GM18508 (cell line): ENCODE measurements around the gene NELFB.

Experiments used
- ATAC-seq: cut with Tn5 transposase; IDR thresholded peaks from one replicate; pipeline ENCODE4 v1.9.1; 2021; ENCODE audit warnings: moderate number of reproducible peaks; ENCODE audit not compliant: insufficient read depth, unreplicated experiment

The NELFB gene

DNA sequence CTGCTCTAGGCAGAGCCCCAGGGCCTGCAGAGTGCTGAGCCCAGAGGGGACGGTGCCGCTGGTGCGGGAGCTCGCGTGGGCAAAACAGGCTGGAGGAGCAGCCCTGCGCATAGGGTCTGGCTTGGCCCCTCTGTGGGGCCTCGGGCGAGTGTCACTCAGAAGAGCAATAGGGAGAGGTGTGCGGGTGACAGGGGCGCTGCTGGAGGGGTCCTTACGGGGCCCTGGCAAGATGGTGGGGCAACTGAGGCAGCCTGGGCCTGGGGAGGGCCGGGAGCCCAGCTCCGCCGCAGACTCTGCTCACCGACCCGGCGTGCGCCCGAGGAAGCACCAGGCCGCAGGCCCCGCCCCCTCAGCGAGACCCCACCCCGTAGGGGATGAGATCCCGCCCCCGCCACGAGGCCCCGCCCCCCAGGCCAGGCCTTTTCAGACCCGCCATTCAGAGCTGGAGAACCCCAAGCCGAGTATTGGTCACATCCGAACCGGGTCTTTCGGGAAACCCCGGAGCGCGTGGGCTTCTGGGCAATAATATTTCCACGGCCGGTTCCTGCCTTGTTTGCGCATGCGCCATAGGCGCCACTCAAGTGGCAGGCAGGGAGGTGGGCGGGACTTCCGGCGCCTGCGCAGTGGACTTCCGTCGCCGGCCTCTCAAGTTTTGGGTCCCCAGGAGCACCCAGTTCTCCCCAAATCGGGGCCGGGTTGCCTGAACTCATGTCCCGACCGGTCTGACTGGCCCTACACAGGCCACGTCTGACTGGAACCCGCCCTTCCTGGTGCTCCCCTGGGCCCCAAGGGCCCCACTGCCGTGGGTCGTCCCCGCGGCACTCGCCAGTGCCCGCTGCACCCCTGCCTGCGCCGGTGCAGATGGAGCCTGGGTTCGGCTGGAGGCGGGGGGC lies 31.8 kb upstream of the NELFB start:
- ATAC-seq, result peak; percentile 42

DNA sequence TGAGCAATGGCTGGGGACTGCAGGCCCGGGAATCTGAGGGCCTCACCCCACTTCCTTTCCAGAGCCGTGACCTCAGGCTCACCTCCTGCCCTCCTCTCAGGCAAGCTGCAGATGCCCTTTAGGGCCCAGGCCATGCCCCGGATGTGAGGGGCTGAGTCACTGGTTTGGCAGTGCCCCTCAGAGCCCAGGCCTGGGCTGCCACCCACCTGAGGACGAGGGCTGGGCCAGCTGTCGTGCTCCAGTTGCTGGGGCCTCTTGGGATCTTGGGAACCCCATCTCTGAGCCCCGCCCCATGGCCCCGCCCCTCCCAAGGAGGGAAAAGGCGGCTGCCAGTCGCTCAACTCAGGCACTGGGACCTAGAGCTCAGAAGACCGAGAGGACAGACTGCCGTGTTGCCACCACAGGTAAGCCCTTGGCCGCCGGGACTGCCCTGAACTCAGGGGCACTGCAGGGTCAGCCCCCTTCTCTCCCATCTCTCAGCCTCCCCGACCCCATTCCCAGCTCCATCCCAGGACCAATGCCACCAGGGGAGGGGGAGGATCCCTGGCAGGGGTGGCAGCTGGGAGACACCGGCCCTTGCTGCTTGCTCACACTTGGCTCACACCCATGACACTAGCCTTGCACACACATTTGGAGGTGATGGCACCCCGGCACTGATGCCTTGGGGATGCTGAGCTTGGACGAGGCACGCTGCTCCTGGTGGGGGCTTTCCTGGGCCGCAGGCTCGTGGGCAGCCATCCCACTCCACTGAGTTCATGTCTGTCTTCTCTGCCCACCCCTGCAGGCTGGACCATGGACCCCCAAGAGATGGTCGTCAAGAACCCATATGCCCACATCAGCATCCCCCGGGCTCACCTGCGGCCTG lies 30.1 kb upstream of the NELFB start, which contains the start of gene CYSRT1:
Gene CYSRT1, plus strand, starts transcription at position 345 of the 865 bp plus-strand sequence. Its CDS starts 448 bp downstream, at position 793.
- ATAC-seq, result no peak

DNA sequence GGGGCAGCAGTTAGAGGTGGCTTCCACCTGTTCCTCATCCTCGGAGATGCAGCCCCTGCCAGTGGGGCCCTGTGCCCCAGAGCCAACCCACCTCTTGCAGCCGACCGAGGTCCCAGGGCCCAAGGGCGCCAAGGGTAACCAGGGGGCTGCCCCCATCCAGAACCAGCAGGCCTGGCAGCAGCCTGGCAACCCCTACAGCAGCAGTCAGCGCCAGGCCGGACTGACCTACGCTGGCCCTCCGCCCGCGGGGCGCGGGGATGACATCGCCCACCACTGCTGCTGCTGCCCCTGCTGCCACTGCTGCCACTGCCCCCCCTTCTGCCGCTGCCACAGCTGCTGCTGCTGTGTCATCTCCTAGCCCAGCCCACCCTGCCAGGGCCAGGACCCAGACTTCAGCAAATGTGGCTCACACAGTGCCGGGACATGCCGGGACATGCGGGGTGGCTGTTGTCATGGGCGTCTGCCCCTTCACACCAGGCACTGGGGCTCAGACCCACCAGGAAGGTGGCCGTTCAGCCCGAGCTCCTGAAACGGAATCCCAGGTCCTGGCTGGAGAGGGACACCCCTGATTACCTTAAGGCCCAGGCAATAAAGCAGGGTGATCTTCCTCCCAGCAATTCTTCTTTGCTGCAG lies 29.3 kb upstream of the NELFB start:
- ATAC-seq, result no peak

DNA sequence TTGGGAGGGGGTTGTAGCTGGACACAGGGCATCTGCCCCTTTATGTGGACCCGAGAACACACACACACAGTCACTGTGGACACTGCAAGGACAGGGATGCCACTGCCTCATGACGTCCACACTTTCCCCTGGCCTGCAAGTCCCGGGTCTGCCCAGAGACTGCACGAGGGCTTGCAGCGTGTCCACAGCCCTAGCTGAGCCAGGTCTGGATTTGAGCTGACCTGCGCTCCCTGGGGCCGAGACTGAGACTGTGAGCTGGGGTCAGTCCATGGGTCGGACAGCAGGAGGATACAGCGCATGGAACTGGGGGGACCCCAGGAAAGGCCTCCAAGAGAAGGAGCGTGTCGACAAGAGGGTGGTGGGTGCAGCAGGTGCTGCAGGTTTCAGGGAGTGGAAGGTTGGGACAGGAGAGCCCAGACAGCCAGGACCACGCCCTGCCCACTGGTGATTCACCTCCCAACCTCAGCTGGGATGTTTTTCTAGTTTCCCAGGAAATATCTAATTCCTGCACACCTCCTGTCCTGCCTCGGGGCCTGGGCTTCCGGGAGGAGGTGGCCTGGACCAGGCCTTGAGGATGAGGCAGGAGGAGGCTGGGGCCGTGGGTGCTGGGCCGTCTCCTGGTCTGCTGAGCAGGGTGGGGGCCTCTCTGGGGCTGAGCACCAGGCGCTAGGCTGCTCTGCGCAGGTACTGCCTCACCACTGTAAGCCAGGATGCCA lies 28.6 kb upstream of the NELFB start:
- no peak for ATAC-seq

DNA sequence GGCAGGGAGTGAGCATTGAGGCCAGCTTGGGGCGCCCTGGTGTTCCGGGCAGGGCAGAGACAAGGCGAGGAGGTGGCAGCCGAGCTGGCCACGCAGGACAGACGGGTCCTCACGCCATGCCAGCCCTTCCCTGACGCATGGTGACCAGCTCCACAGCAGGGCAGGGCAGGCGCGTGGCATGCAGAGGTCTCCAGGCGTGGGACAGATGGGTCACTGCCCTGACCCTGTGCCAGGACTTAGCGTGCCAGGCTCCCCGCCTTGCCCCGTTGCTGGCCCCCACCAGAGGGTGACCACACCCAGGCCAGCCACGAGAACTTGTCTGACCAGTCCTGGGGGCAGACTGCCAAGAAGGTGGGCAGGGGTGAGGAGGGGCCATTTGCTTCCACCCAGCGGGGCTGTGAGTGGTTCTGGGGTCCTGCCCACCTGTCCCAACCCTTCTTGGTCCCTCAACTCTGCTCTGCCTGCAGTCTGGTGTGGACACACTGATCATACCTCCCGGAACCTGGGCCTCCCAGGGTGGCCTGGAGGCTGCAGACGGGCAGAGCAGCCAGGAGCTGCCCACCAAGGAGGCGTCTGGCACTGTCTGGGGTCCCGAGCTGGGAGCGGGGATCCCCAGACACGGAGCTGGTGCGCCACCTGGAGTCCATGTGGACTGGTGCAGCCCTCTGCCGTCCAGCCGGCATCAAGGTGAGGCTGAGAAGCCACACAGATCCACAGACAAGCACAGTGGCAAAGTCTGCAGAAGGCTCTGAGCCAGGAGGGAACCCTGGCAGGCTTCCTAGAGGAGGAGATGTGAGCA lies 27.9 kb upstream of the NELFB start, which contains the start of gene RNF224:
Gene RNF224, plus strand, starts transcription at position 449 of the 799 bp plus-strand sequence. CDS start 834 bp downstream, outside the sequence.
- no peak for ATAC-seq

DNA sequence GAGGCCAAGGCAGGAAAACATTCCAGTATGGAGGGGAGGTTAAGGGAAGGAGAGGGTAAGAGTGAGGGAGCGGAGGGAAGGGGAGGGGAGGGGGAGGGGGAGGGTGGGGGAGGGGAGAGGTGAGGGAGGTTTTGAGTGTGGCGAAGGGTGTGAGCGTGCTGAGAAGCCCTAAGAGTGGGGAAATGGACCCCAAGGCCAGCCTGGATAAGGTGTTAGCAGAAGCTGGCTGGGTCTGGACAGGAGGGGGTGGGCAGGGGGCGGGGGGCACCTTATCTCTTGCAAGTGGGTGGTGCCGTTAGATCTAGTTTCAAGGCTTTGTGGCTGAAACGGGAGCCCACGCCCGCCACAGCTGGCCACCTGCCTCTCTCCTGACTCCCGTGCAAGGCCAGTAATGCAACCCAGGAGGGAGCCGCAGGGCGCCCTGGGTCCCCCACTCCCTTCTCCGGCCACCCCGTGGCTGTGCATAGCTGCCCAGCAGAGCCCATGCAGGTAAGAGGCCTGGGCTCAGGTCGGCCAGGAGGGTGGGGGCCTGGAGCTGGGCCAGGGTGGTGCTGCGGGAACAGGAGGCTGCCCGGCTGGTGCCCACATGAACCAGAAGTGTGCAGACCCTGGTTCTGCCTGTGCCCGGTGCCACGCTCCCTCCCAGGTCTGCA lies 27.1 kb upstream of the NELFB start:
- no peak for ATAC-seq

DNA sequence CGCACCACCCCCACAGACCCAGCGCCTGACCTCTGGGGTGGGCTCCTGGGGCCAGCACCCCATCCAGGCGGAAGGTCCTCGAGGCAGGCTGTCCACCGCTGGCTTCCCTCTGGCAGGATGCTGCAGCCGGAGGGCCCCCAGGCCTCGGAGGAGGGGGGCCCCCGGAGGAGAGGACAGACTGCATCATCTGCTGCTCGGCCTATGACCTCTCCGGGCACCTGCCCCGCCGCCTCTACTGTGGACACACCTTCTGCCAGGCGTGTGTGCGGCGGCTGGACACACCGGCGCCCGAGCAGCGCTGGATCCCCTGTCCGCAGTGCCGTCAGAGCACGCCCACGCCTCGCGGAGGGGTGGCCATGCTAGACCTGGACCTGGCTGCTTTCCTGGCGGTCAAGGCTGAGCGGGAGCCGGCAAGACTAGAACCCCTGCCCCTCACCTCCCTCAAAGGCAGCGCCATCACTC lies 26.6 kb upstream of the NELFB start:
- ATAC-seq, result no peak

DNA sequence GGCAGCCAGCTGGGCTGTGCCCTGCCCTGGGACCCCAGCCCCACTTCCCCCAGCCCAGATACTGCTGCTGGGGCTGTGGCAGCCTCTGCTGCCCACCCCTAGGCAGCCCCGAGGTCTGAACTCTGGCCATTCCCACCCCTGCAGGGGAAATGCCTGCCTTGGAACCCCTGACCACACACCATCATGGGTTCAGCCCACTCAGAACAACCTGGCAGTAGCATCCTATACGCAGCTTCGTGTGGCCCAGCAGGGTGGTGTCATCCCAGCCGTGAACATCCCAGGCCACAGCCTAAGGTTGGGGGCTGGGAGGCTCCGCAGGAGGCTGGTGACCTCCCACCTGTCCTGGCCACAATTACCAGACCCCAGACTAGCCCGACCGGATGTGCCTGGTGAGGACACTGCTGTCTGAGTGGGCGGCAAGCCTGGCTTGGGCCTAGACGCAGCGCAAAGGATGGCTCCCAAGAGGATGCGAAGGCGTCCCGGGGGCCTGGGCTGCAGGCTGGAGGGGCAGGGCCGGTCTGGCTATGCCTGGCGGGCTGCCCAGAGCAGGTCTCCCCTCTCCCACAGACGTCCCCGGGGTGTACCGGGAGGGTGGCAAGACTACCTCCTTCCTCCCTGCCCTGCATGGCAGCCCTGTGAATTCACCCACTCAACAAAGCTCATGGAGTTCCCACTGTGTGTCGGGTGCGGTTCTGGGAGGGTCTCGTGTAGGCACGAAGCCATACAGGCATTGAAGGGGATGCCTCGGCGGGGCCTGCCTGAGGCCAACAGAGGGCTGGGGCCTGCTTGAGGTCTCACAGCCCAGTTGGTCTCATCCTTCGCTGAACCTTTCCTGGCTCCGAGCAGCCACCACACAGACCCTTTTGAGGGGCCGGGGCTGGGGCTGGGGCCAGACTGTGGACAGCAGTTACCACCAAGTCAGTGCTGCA lies 25.9 kb upstream of the NELFB start:
- no peak for ATAC-seq

DNA sequence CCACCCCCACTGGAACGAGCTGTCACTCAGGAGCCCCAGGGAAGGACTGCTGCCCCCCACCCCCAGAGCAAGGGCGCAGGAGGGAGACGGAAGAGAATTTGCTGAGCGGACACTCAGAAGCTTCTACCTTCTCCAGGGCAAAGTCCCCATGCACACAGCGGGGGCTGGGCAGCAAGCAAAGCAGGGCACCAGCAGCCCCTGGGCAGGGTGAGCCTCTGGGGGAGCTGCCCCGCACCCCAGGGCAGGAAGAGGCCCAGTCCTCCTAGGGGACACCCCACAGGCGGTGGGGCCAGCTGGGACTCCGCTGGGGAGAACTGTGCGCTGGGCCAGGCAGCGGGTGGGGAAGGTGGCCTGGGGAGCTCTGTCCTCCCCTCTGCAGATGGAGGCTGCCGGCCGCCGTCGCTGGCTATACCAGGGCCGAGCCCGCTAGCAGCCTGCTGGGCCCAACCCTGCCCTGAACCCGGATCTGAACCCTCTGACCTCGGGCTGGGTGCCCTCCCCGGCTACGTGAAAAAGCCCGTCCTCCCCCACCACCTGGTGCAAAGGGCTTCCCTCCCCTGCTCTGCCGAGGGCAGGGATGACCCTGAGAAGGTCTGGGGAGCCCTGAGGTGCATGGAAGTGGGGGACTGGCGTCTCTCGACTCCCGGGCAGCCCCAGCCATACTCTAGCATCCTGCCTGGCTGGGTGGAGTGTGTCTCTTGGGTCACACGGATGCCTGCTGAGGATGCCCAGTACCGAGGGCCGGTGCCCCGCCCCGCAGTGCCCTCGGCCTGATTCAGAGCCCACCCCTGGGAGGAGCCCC lies 25.0 kb upstream of the NELFB start:
- ATAC-seq, result no peak

DNA sequence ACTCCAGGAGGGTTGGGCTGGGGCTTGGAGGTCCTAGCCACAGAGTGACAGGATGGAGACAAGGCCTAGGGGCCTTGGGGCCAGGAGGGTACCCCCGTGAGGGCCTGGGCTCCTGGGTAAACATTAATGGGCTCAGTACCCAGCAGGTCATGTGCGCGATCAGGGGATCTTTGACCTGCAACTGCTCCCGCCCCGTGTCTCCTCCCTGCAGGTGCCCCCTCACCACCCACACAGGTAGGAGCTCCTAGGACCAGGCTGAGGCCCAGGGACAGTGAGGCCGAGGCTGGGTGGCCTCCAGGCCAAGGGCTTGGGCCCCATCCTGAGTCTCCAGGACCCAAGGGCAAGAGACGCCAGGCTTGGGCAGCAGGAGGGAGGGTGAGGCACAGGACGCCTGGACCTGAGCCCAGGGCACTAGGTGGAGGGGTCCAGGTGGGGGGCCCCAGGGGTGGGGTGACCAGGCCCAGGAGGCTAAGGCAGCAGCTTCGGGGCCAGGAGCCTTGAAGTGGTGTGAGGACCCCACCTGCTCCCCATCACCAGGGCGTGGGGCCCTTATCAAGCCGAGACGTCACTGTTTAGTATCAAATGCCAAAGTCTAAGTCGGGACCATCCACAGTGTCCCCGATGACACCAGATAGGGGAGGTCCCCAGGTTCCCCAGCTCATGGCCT lies 24.3 kb upstream of the NELFB start, which contains the start of gene SLC34A3:
Gene SLC34A3, plus strand, starts transcription at position 197 of the 667 bp plus-strand sequence. CDS start 802 bp downstream, outside the sequence.
- no peak for ATAC-seq

DNA sequence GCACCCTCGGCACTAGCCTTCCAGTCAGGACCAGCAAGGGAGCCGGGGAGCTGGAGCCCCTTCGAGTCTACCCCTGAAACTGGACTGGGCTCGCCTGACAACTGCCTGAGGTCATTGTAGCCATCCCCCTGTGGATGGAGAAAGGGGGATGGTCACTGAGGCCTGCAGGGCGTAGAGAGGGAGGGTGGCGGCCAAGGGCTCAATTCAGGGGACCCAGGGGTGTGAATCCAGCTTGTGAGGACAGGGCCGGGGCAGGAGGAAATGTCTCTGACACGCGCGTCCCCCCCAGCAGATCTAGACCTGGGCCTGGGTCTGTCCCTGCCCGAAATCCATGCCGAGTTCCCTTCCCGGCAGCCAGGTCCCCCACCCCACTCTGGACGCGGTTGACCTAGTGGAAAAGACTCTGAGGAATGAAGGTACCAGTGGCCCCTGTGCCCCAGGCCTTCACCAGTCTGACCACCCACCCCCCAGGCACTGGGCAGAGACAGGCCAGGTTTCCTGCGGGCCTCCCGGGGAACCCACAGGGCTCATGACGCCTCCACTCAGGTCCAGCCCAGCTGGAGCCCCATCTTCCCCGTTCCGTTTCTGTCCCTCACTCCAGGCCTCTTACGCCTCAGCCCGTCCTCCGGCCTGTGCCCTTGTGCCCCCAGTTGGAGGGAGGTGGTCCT lies 23.6 kb upstream of the NELFB start:
- ATAC-seq, result no peak

DNA sequence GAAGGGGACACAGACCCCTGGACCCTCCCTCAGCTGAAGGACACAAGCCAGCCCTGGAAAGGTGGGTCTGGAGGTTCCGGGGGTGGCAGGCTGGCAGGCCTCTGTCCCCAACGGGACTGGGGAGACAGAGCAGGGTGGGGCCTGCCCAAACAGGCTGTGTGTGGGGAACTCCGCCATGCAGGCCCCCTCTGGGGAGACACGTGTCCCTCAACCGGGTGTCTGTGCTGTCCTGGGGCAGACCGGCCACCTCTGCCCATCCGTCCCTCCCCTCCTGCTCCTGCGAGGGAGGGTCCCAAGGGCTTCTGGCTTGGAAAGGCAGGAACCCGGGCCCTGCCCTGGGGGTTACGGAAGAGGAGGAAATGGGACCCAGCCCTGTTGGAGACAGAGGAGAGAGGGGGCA lies 23.0 kb upstream of the NELFB start:
- ATAC-seq, result no peak

DNA sequence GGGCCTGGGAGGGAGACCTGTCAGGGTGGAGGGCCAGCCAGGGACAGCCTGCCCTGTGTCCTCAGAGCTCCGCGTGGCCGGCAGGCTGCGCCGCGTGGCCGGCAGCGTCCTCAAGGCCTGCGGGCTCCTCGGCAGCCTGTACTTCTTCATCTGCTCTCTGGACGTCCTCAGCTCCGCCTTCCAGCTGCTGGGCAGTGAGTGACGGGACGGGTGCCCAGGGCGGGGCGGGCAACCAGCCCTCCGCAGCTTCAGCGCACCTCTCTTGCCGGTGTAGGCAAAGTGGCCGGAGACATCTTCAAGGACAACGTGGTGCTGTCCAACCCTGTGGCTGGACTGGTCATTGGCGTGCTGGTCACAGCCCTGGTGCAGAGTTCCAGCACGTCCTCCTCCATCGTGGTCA lies 22.6 kb upstream of the NELFB start:
- ATAC-seq, result no peak

DNA sequence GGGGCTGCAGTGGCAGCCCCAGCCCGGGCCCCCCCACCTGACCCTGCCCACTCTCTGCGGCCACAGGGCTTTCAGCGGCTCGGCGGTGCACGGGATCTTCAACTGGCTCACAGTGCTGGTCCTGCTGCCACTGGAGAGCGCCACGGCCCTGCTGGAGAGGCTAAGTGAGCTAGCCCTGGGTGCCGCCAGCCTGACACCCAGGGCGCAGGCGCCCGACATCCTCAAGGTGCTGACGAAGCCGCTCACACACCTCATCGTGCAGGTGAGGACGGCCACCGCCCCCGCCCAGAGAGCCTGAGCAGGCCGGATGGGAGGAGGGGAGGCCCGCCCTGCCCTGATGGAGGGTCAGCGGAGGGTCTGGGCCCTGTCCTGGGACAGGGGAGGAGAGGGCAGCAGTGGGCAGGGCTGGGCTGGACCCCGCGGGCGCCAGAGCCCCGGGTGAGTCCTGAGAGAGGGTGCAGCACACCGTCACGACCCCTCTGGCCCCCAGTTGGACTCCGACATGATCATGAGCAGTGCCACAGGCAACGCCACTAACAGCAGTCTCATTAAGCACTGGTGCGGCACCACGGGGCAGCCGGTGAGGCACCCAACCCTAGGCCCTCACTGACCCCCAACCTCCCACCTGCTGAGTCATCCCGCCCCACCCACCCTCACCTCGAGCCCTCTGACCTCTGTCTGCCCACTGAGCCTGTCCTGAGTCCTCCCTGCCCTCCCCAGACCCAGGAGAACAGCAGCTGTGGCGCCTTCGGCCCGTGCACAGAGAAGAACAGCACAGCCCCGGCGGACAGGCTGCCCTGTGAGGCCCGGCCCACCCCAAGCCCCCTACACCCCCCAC lies 21.8 kb upstream of the NELFB start:
- ATAC-seq, result no peak
